Left hindlimb (tissue), 1 donor: ENCODE data around the gene OPN5.

Source experiments
- DNase-seq: peaks from one replicate; pipeline ENCODE4 v3.0.0-alpha.2; 2018

Gene OPN5

GRCh38 chr6:47789553-47789952, 7.7 kb downstream of the OPN5 start:
- no peak for DNase-seq

- DNase-seq = no peak
Measured at GRCh38 chr6:47792216-47792733, 10.4 kb downstream of the OPN5 start.

GRCh38 chr6:47794577-47795135, 12.8 kb downstream of the OPN5 start:
- no peak for DNase-seq

- DNase-seq = no peak
Measured at GRCh38 chr6:47801984-47802383, 20.2 kb downstream of the OPN5 start.

GRCh38 chr6:47804821-47805220, 23.0 kb downstream of the OPN5 start:
- no peak for DNase-seq

GRCh38 chr6:47809873-47810272, 28.0 kb downstream of the OPN5 start:
- no peak for DNase-seq

- no peak for DNase-seq
Measured at GRCh38 chr6:47810885-47811284, 29.1 kb downstream of the OPN5 start.

GRCh38 chr6:47811443-47811842, 29.6 kb downstream of the OPN5 start:
- no peak for DNase-seq

- no peak for DNase-seq
Measured at GRCh38 chr6:47817749-47818148, 35.9 kb downstream of the OPN5 start.

- DNase-seq = no peak
Measured at GRCh38 chr6:47819461-47819860, 37.6 kb downstream of the OPN5 start.

- no peak for DNase-seq
Measured at GRCh38 chr6:47822856-47823554, 41.2 kb downstream of the OPN5 start.

GRCh38 chr6:47832386-47833100, 50.7 kb downstream of the OPN5 start:
- no peak for DNase-seq

- DNase-seq = no peak
Measured at GRCh38 chr6:47834196-47834595, 52.4 kb downstream of the OPN5 start.

- no peak for DNase-seq
Measured at GRCh38 chr6:47836046-47836445, 54.2 kb downstream of the OPN5 start.

- DNase-seq = no peak
Measured at GRCh38 chr6:47836639-47837038, 54.8 kb downstream of the OPN5 start.

- DNase-seq = no peak
Measured at GRCh38 chr6:47839645-47840044, 57.8 kb downstream of the OPN5 start.

GRCh38 chr6:47844881-47845280, 63.0 kb downstream of the OPN5 start:
- no peak for DNase-seq

- DNase-seq = no peak
Measured at GRCh38 chr6:47846752-47847151, 64.9 kb downstream of the OPN5 start.

- DNase-seq = no peak
Measured at GRCh38 chr6:47851091-47851490, 69.3 kb downstream of the OPN5 start.

- DNase-seq = no peak
Measured at GRCh38 chr6:47852727-47853126, 70.9 kb downstream of the OPN5 start.

- no peak for DNase-seq
Measured at GRCh38 chr6:47853766-47854165, 71.9 kb downstream of the OPN5 start.

GRCh38 chr6:47854971-47855370, 73.1 kb downstream of the OPN5 start:
- no peak for DNase-seq

- DNase-seq = no peak
Measured at GRCh38 chr6:47859175-47859574, 77.3 kb downstream of the OPN5 start.

- DNase-seq = no peak
Measured at GRCh38 chr6:47862731-47863130, 80.9 kb downstream of the OPN5 start.
